ENCODE results near the gene FGF13.

DNA sequence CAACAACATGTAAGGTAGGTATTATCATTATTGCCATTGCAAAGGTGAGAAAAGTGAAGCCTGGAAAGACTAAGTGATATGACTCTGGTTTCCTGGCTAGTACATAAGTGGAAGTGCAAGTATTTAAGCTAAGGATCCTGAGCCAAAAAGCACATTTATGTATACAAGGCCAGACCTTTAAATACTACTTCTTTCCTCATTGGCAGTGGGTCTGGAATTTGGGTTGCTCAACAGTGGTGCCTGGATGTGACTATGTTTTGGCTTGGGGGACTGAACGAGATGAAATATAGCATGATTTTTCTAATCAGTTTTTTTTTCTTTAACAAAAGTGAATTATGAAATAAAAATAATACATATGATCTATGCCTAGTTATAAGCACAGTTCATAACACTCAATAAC lies 7.4 kb upstream of the FGF13 start:
- TF ChIP-seq, protein P1, sequence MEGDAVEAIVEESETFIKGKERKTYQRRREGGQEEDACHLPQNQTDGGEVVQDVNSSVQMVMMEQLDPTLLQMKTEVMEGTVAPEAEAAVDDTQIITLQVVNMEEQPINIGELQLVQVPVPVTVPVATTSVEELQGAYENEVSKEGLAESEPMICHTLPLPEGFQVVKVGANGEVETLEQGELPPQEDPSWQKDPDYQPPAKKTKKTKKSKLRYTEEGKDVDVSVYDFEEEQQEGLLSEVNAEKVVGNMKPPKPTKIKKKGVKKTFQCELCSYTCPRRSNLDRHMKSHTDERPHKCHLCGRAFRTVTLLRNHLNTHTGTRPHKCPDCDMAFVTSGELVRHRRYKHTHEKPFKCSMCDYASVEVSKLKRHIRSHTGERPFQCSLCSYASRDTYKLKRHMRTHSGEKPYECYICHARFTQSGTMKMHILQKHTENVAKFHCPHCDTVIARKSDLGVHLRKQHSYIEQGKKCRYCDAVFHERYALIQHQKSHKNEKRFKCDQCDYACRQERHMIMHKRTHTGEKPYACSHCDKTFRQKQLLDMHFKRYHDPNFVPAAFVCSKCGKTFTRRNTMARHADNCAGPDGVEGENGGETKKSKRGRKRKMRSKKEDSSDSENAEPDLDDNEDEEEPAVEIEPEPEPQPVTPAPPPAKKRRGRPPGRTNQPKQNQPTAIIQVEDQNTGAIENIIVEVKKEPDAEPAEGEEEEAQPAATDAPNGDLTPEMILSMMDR (IDR thresholded peaks at IDR 0.05) = no peak
- TF ChIP-seq POLR2A (IDR thresholded peaks at IDR 0.05) = no peak
